ENCODE data around the gene CLCC1.

CLCC1 gene

GRCh38 chr1:108916788-108917187 lies 46.5 kb downstream of the CLCC1 start:
- DNase-seq (ENCODE audit: low spot score) (no peak), FAIRE-seq (no peak)

All from RCC 7860 (cell line).